HuH-7.5 (cell line): ENCODE results near the gene FAM187B.
"Not testable (repeated sequence)": the region's sequence is repeated elsewhere in the genome, so short reads cannot be mapped to it uniquely, and the experiment has no call there.

Experiments
- DNase-seq: peaks from one replicate; pipeline ENCODE4 v3.0.0; 2011; ENCODE audit warnings: low spot score

Gene FAM187B

GRCh38 chr19:35262101-35262761 is 33.7 kb upstream of the FAM187B start:
- DNase-seq, result no peak

- no peak for DNase-seq
Measured at GRCh38 chr19:35261356-35262100, 33.0 kb upstream of the FAM187B start.

GRCh38 chr19:35260694-35261304 is 32.3 kb upstream of the FAM187B start:
- DNase-seq, result no peak

- no peak for DNase-seq
Measured at GRCh38 chr19:35257113-35257461, 28.5 kb upstream of the FAM187B start.

GRCh38 chr19:35256566-35256965 is 28.0 kb upstream of the FAM187B start:
- DNase-seq, result no peak

- no peak for DNase-seq
Measured at GRCh38 chr19:35254341-35255297, 26.1 kb upstream of the FAM187B start.

GRCh38 chr19:35253316-35254286 is 25.1 kb upstream of the FAM187B start:
- no peak for DNase-seq

GRCh38 chr19:35251456-35251855 is 22.9 kb upstream of the FAM187B start:
- DNase-seq, result no peak

GRCh38 chr19:35249848-35250711 is 21.5 kb upstream of the FAM187B start:
- no peak for DNase-seq

- peak; percentile 48 for DNase-seq
Measured at GRCh38 chr19:35249146-35249847, 20.8 kb upstream of the FAM187B start.

GRCh38 chr19:35248310-35249145 is 20.0 kb upstream of the FAM187B start, which contains the start of gene LSR:
Gene LSR (plus strand): TSS chr19:35249002. CDS start chr19:35249023, 21 bp downstream.
- peak; percentile 91 for DNase-seq

GRCh38 chr19:35247526-35248309 is 19.2 kb upstream of the FAM187B start:
- DNase-seq, result peak; percentile 79

GRCh38 chr19:35246466-35247092 is 18.0 kb upstream of the FAM187B start:
- DNase-seq, result no peak

- DNase-seq, result no peak
Measured at GRCh38 chr19:35241417-35241816, 12.9 kb upstream of the FAM187B start.

GRCh38 chr19:35240327-35240726 is 11.8 kb upstream of the FAM187B start:
- DNase-seq, result no peak

- not testable (repeated sequence) for DNase-seq
Measured at GRCh38 chr19:35239597-35239996, 11.1 kb upstream of the FAM187B start.
